Smooth muscle cell of bladder (primary cell): ENCODE data around the gene PTPN9. TPM values are rescaled to one million over a fixed set of nuclear protein-coding genes. Genes with fewer than 3 reads are reported as not detected.

Source experiments
- total RNA-seq: library from RNA; depleted of rRNA; stranded (reverse); fragments of >200 nt; gene quantifications from 2 replicates; pipeline ENCODE4 v1.2.3, GENCODE V29; 2014

The PTPN9 gene
- 18.3 and 21.4 TPM in 2 replicates for total RNA-seq

GRCh38 chr15:75578948-75579920 lies at the start of gene PTPN9:
Gene PTPN9 (minus strand): TSS chr15:75579315. CDS start chr15:75578776, 539 bp downstream.

GRCh38 chr15:75625542-75626347 lies 46.6 kb upstream of the PTPN9 start, which contains the start of gene SNUPN:
Gene SNUPN (minus strand): TSS chr15:75625725. CDS start chr15:75621051, 4,674 bp downstream.

GRCh38 chr15:75451674-75452363 lies 127.3 kb downstream of the PTPN9 start, which contains the start of gene SIN3A:
Gene SIN3A (minus strand): TSS chr15:75451690. CDS start chr15:75430375, 21,315 bp downstream.

Other genes with a start within 250 kb of the PTPN9 start
- gene COMMD4, start 243.3 kb downstream of the PTPN9 start, total RNA-seq = 66.2 and 83.5 TPM in 2 replicates
- gene NEIL1, start 232.3 kb downstream of the PTPN9 start, total RNA-seq = 5.1 and 6.2 TPM in 2 replicates
- gene MAN2C1, start 210.7 kb downstream of the PTPN9 start, total RNA-seq = 94.7 and 112 TPM in 2 replicates
- 16.4 and 18.3 TPM in 2 replicates for gene SIN3A, start 127.6 kb downstream of the PTPN9 start, total RNA-seq
- 33.4 and 43.4 TPM in 2 replicates for gene SNUPN, start 46.4 kb upstream of the PTPN9 start, total RNA-seq
- gene IMP3, start 60.9 kb upstream of the PTPN9 start, total RNA-seq = 40.8 and 75.5 TPM in 2 replicates
- gene SNX33, start 68.6 kb upstream of the PTPN9 start, total RNA-seq = 13.5 and 22.5 TPM in 2 replicates
- gene CSPG4, start 133.5 kb upstream of the PTPN9 start, total RNA-seq = 11.0 and 15.3 TPM in 2 replicates